ENCODE results near the gene MTA3.

GRCh38 chr2:42614838-42615237 is 46.4 kb downstream of the MTA3 start:
- TF ChIP-seq CTCF (IDR thresholded peaks at IDR 0.05) (no peak), EZH2phosphoT487 (IDR thresholded peaks at IDR 0.05) (no peak)
